ENCODE data around the gene CACNA1I. TPM values are rescaled to one million over a fixed set of nuclear protein-coding genes. Genes with fewer than 3 reads are reported as not detected.

The CACNA1I gene
- total and polyA plus RNA-seq, 2 donors from 2014 or later, result 0.63 TPM; not detected in 1

DNA sequence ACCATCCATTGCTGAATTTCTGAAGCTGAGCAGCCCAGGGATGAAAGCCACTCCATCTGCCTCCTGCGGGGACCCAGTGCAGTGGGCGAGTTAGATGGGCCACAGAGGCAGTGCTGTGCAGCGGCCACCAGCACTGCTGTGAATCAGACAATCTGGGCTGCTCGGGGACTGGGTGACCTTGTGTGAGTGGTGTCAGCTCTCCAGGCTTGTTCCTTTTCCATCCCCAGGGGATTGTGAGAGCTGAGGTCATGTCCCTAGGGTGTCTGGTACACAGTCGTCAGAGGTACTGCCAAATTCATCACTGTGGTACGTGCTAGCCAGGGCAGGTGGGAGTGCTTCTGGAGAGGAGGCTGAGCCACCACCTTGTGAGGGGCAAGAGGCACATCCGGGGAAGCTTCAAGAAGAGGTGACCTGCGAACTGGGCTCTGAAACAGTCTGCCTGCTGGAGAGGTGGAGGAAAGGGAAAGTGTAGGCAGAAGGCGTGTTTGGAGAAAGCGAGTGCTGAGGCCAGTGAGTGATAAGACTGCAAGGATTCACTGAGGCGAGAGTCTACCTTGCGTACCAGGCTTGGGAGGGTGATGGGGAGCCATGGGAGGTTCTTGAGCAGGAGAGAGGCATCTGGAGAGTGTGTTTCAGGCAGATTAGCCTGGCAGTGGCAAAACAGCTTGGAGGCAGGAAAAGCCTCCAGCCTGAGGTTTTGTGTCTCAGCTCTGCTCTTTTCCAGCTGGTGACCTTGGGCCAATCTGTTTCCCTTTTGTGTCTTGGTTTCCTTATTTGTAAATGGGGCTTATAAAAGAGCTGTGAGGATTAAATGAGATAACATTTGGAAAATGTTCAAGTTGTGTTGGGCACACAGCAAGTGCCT is 22.7 kb downstream of the CACNA1I start:
- Histone ChIP-seq H3K4me3 (ENCODE audit: low read length in 3 of 3) (no peak overlapping the region), H3K36me3 (ENCODE audit: control insufficient read depth in 2 of 3, insufficient read depth in 3 of 3, low read length in 3 of 3) (no peaks in the 10 kb centered on the region), H3K9me3 (ENCODE audit: control insufficient read depth in 2 of 3, insufficient read depth in 1 of 3, low read length in 3 of 3) (no peaks in the 10 kb centered on the region), H3K4me1 (ENCODE audit: control insufficient read depth in 2 of 3, insufficient read depth in 2 of 3, low read depth in 1 of 3, low read length in 3 of 3) (no peaks in the 10 kb centered on the region), H3K9ac (ENCODE audit: low read length in 3 of 3) (no peak overlapping the region), H3K27me3 (ENCODE audit: control insufficient read depth, insufficient read depth, low read length) (no peaks in the 10 kb centered on the region), H3K27ac (ENCODE audit: low read depth in 2 of 2, low read length in 2 of 2) (no peak overlapping the region)
- DNase-seq, result no peak
- intact Hi-C loops (cut with DNase I), result no loop called here
- TF ChIP-seq CTCF (IDR thresholded peaks at IDR 0.05; ENCODE audit: borderline replicate concordance, extremely low read depth, insufficient read depth), result no peak
- FAIRE-seq, result no peak

- no peaks in the 10 kb centered on the region for H3K27me3 ChIP-seq (ENCODE audit: control insufficient read depth, insufficient read depth, low read length)
- no peak overlapping the region for H3K4me3 ChIP-seq (ENCODE audit: low read length in 3 of 3)
- no peaks in the 10 kb centered on the region for H3K4me1 ChIP-seq (ENCODE audit: control insufficient read depth in 2 of 3, insufficient read depth in 2 of 3, low read depth in 1 of 3, low read length in 3 of 3)
- TF ChIP-seq CTCF (IDR thresholded peaks at IDR 0.05; ENCODE audit: borderline replicate concordance, extremely low read depth, insufficient read depth), result no peak
- no peak overlapping the region for H3K27ac ChIP-seq (ENCODE audit: low read depth in 2 of 2, low read length in 2 of 2)
- no peak for DNase-seq
- intact Hi-C loops (cut with DNase I), result no loop called here
- H3K9me3 ChIP-seq (ENCODE audit: control insufficient read depth in 2 of 3, insufficient read depth in 1 of 3, low read length in 3 of 3), result no peaks in the 10 kb centered on the region
- no peaks in the 10 kb centered on the region for H3K36me3 ChIP-seq (ENCODE audit: control insufficient read depth in 2 of 3, insufficient read depth in 3 of 3, low read length in 3 of 3)
- no peak overlapping the region for H3K9ac ChIP-seq (ENCODE audit: low read length in 3 of 3)
- no peak for FAIRE-seq
These were observed 23.4 kb downstream of the CACNA1I start for GRCh38 chr22:39593931-39594285.

DNA sequence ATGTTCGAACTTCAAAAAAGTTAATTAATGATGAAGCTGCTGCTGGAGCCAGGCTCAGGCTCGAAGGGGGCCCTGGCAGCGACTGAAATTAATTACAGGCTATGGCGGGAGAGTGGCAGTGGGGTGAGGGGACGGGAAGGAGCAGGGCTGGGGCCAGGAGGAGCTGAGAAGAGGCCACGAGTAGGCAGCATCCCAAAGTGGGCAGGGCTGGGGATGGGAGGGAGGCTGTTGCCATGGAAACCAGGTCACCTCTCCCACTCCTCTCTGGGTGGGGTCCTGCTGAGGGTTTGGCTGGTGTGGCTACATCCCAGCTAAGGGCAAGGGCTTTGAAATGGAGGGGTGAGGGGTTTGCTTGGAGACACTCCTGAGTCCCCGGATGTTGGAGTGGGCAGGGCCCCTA is 23.9 kb downstream of the CACNA1I start:
- FAIRE-seq (no peak), DNase-seq (no peak)
- H3K4me1 ChIP-seq (ENCODE audit: control insufficient read depth in 2 of 3, insufficient read depth in 2 of 3, low read depth in 1 of 3, low read length in 3 of 3), result no peaks in the 10 kb centered on the region
- no peaks in the 10 kb centered on the region for H3K27me3 ChIP-seq (ENCODE audit: control insufficient read depth, insufficient read depth, low read length)
- no peak for TF ChIP-seq CTCF (IDR thresholded peaks at IDR 0.05; ENCODE audit: borderline replicate concordance, extremely low read depth, insufficient read depth)
- H3K27ac ChIP-seq (ENCODE audit: low read depth in 2 of 2, low read length in 2 of 2), result no peak overlapping the region
- H3K9ac ChIP-seq (ENCODE audit: low read length in 3 of 3), result no peak overlapping the region
- H3K4me3 ChIP-seq (ENCODE audit: low read length in 3 of 3), result no peak overlapping the region
- H3K36me3 ChIP-seq (ENCODE audit: control insufficient read depth in 2 of 3, insufficient read depth in 3 of 3, low read length in 3 of 3), result no peaks in the 10 kb centered on the region
- no peaks in the 10 kb centered on the region for H3K9me3 ChIP-seq (ENCODE audit: control insufficient read depth in 2 of 3, insufficient read depth in 1 of 3, low read length in 3 of 3)
- intact Hi-C loops (cut with DNase I), result no loop called here
